HG03103 (cell line): ENCODE measurements around the gene NAV2.

Experiments used
- ATAC-seq: cut with Tn5 transposase; IDR thresholded peaks from one replicate; pipeline ENCODE4 v1.9.1; 2021; ENCODE audit warnings: low read depth; ENCODE audit not compliant: unreplicated experiment

The NAV2 gene

GRCh38 chr11:20159466-20160381, 447.1 kb downstream of the NAV2 start:
- no peak for ATAC-seq

- no peak for ATAC-seq
Observed at GRCh38 chr11:20160425-20161229, 448.0 kb downstream of the NAV2 start, which contains the start of gene DBX1. TSS of gene DBX1 (minus strand) at chr11:20160475. CDS start at chr11:20160324, 151 bp downstream.

- ATAC-seq: no peak
Observed at GRCh38 chr11:20161230-20161918, 448.7 kb downstream of the NAV2 start.

GRCh38 chr11:20161923-20162744, 449.5 kb downstream of the NAV2 start:
- ATAC-seq: no peak

GRCh38 chr11:20162824-20163782, 450.5 kb downstream of the NAV2 start:
- no peak for ATAC-seq

- ATAC-seq: no peak
Observed at GRCh38 chr11:20163783-20164481, 451.3 kb downstream of the NAV2 start.
